ENCODE measurements around the gene CNNM4. TPM values are rescaled to one million over a fixed set of nuclear protein-coding genes. Genes with fewer than 3 reads are reported as not detected.

Gene CNNM4
- total RNA-seq (10 to 100 TPM in 3 of 7 donors, 1 to 10 TPM in 4; 5.7 to 14.4 (median 9.4) TPM), polyA plus RNA-seq (1 to 10 TPM; 1.5 to 3.3 (median 2.8) TPM)
- long read RNA-seq, donor 1, full-length matches to known transcripts, result 1 of 17 reads
- long read RNA-seq, donor 1, partial matches to known transcripts, result 16 of 17 reads
- long read RNA-seq, donor 1, other reads (novel, unspliced or antisense), result 0 of 17 reads
- long read RNA-seq, donor 2, full-length matches to known transcripts, result 1 of 6 reads
- long read RNA-seq, donor 2, partial matches to known transcripts, result 5 of 6 reads
- long read RNA-seq, donor 2, other reads (novel, unspliced or antisense), result 0 of 6 reads

- peak within 1 kb of the TSS; percentile 72 to 92 (median 82) for H3K27ac ChIP-seq
- intact Hi-C loops (cut with DNase I; ENCODE audit: low total_unique reads), result no loop called here
- TF ChIP-seq CTCF (IDR thresholded peaks at IDR 0.05 in 8 of 11, conservative IDR thresholded peaks at IDR 0.05 in 3 of 11) (peak in 4 of 11 experiments; percentile 23 to 50 (median 29)), POLR2AphosphoS5 (IDR thresholded peaks at IDR 0.05) (peak; percentile 79 to 87 (median 87)), POLR2A (IDR thresholded peaks at IDR 0.05) (no peak)
- no peaks in the 10 kb centered on the region for H3K9me3 ChIP-seq
- peaks cover 36 to 64% (median 56%) of the 10 kb centered on the region in 6 donors for H3K4me1 ChIP-seq
- H3K4me3 ChIP-seq, result peak within 1 kb of the TSS; percentile 49 to 92 (median 62)
- peak; percentile 99 for DNase-seq
- no peaks in the 10 kb centered on the region for H3K27me3 ChIP-seq (replicated peaks in 1 of 7)
- no peaks in the 10 kb centered on the region for H3K36me3 ChIP-seq
- WGBS, 5 donors, result 4 to 10% (median 7%) methylated on average over 25 to 62 of the region's 62 CpGs
Observed at GRCh38 chr2:96760036-96760985, at the start of gene CNNM4. TSS of gene CNNM4 (plus strand) at chr2:96760902. CDS start at chr2:96761000, 98 bp downstream.

- TF ChIP-seq POLR2A (IDR thresholded peaks at IDR 0.05), result no peak
- no peak for TF ChIP-seq CTCF (IDR thresholded peaks at IDR 0.05 in 8 of 11, conservative IDR thresholded peaks at IDR 0.05 in 3 of 11)
- TF ChIP-seq POLR2AphosphoS5 (IDR thresholded peaks at IDR 0.05), result no peak
- intact Hi-C loops (cut with DNase I; ENCODE audit: low total_unique reads), result no loop called here
- Histone ChIP-seq H3K4me3 (no peak overlapping the region), H3K4me1 (no peaks in the 10 kb centered on the region), H3K27ac (no peak overlapping the region), H3K27me3 (replicated peaks in 1 of 7) (no peaks in the 10 kb centered on the region), H3K36me3 (peaks cover 0 to 96% (median 68%) of the 10 kb centered on the region in 6 donors), H3K9me3 (no peaks in the 10 kb centered on the region)
- DNase-seq, result no peak
- 88 to 98% (median 90%) methylated on average over 3 of the region's 3 CpGs for WGBS, 5 donors
Observed at GRCh38 chr2:96710985-96711384, 49.7 kb upstream of the CNNM4 start.

GRCh38 chr2:96715658-96716057 is 45.0 kb upstream of the CNNM4 start:
- Histone ChIP-seq H3K36me3 (peaks cover 0 to 91% (median 24%) of the 10 kb centered on the region in 6 donors), H3K27me3 (replicated peaks in 1 of 7) (no peaks in the 10 kb centered on the region), H3K9me3 (no peaks in the 10 kb centered on the region), H3K27ac (no peak overlapping the region), H3K4me3 (no peak overlapping the region), H3K4me1 (no peaks in the 10 kb centered on the region)
- intact Hi-C loops (cut with DNase I; ENCODE audit: low total_unique reads), result no loop called here
- TF ChIP-seq CTCF (IDR thresholded peaks at IDR 0.05 in 8 of 11, conservative IDR thresholded peaks at IDR 0.05 in 3 of 11), result no peak
- no peak for TF ChIP-seq POLR2A (IDR thresholded peaks at IDR 0.05)
- no peak for TF ChIP-seq POLR2AphosphoS5 (IDR thresholded peaks at IDR 0.05)
- 82 to 92% (median 91%) methylated on average over 5 of the region's 5 CpGs for WGBS, 5 donors
- no peak for DNase-seq

- Histone ChIP-seq H3K36me3 (peaks cover 0 to 86% (median 17%) of the 10 kb centered on the region in 6 donors), H3K9me3 (no peaks in the 10 kb centered on the region), H3K27me3 (replicated peaks in 1 of 7) (no peaks in the 10 kb centered on the region), H3K4me3 (no peak overlapping the region), H3K27ac (no peak overlapping the region), H3K4me1 (no peaks in the 10 kb centered on the region)
- intact Hi-C loops (cut with DNase I; ENCODE audit: low total_unique reads), result no loop called here
- no peak for DNase-seq
- TF ChIP-seq POLR2AphosphoS5 (IDR thresholded peaks at IDR 0.05) (no peak), CTCF (IDR thresholded peaks at IDR 0.05 in 8 of 11, conservative IDR thresholded peaks at IDR 0.05 in 3 of 11) (no peak), POLR2A (IDR thresholded peaks at IDR 0.05) (no peak)
Observed at GRCh38 chr2:96716388-96716787, 44.3 kb upstream of the CNNM4 start.
